Astrocyte (in vitro differentiated cells and primary cell): Measurements from ENCODE around the gene C9orf43. TPM values are rescaled to one million over a fixed set of nuclear protein-coding genes. Genes with fewer than 3 reads are reported as not detected.
"Not testable (repeated sequence)": the region's sequence is repeated elsewhere in the genome, so short reads cannot be mapped to it uniquely, and the experiment has no call there.

ENCODE experiments used
- DNase-seq: peaks from one replicate; pipeline ENCODE4 v3.0.0-alpha.2; 2010; ENCODE audit warnings: low read depth
- FAIRE-seq: peaks from 2 replicates; lab custom pipeline; 2011; peaks lifted over from hg19 to GRCh38; lab: Jason Lieb, UNC
- H2AFZ ChIP-seq: 2 replicates; pipeline ENCODE4 v1.6.0; 2012; ENCODE audit warnings: low read depth, low read length, inconsistent platforms
- H3K27ac ChIP-seq: 2 replicates; pipeline ENCODE4 v1.5.1; 2011; ENCODE audit warnings: low read depth, low read length, inconsistent platforms
- H3K27me3 ChIP-seq: 2 replicates; pipeline ENCODE4 v1.6.0; 2011; ENCODE audit warnings: low read length, inconsistent platforms; ENCODE audit not compliant: insufficient read depth
- H3K36me3 ChIP-seq: 2 replicates; pipeline ENCODE4 v1.5.1; 2011; ENCODE audit warnings: low read length, inconsistent platforms; ENCODE audit not compliant: insufficient read depth
- H3K4me1 ChIP-seq: 2 replicates; pipeline ENCODE4 v1.5.1; 2011; ENCODE audit warnings: low read length, inconsistent platforms; ENCODE audit not compliant: insufficient read depth
- H3K4me2 ChIP-seq: 2 replicates; pipeline ENCODE4 v1.6.0; 2012; ENCODE audit warnings: low read length, inconsistent platforms
- H3K4me3 ChIP-seq: 2 replicates; pipeline ENCODE4 v1.5.1; 2011; ENCODE audit warnings: low read depth, mild to moderate bottlenecking, low read length, inconsistent platforms; ENCODE audit not compliant: insufficient read depth
- H3K79me2 ChIP-seq: 2 replicates; pipeline ENCODE4 v1.6.0; 2012; ENCODE audit warnings: mild to moderate bottlenecking, low read length, inconsistent platforms; ENCODE audit not compliant: insufficient read depth
- H3K9ac ChIP-seq: 2 replicates; pipeline ENCODE4 v1.6.0; 2012; ENCODE audit warnings: mild to moderate bottlenecking, low read length, inconsistent platforms
- H3K9me3 ChIP-seq: 2 replicates; pipeline ENCODE4 v1.5.1; 2012; ENCODE audit warnings: low read depth, mild to moderate bottlenecking, low read length, inconsistent platforms; ENCODE audit not compliant: insufficient read depth
- H4K20me1 ChIP-seq: 2 replicates; pipeline ENCODE4 v1.6.0; 2012; ENCODE audit warnings: low read length, inconsistent platforms; ENCODE audit not compliant: insufficient read depth
- H3K27ac Mint-ChIP-seq: one replicate; pipeline ENCODE4 v1.8.0; 2021; ENCODE audit warnings: mild to moderate bottlenecking, mixed read lengths; ENCODE audit not compliant: unreplicated experiment
- H3K27me3 Mint-ChIP-seq: one replicate; pipeline ENCODE4 v1.8.0; 2021; ENCODE audit warnings: low read depth, mixed read lengths; ENCODE audit not compliant: unreplicated experiment
- H3K36me3 Mint-ChIP-seq: one replicate; pipeline ENCODE4 v1.8.0; 2021; ENCODE audit warnings: low read depth, mixed read lengths; ENCODE audit not compliant: unreplicated experiment
- H3K4me1 Mint-ChIP-seq: one replicate; pipeline ENCODE4 v1.8.0; 2021; ENCODE audit warnings: low read depth, mixed read lengths; ENCODE audit not compliant: unreplicated experiment
- H3K4me3 Mint-ChIP-seq: one replicate; pipeline ENCODE4 v1.8.0; 2021; ENCODE audit warnings: mild to moderate bottlenecking, moderate library complexity, mixed read lengths; ENCODE audit not compliant: unreplicated experiment
- H3K9me3 Mint-ChIP-seq: one replicate; pipeline ENCODE4 v1.8.0; 2021; ENCODE audit warnings: mild to moderate bottlenecking, mixed read lengths; ENCODE audit not compliant: unreplicated experiment
- CTCF ChIP-seq: IDR thresholded peaks from 2 replicates; pipeline ENCODE4 v1.5.1; 2011; ENCODE audit warnings: low read depth, mild to moderate bottlenecking, inconsistent platforms, low read length, moderate library complexity; ENCODE audit not compliant: insufficient read depth
- EZH2 ChIP-seq: IDR thresholded peaks from 2 replicates; pipeline ENCODE4 v1.6.1; 2012; ENCODE audit warnings: mild to moderate bottlenecking, low read length, inconsistent platforms; ENCODE audit not compliant: insufficient read depth
- total RNA-seq: library from RNA; stranded (reverse); gene quantifications from 2 replicates; pipeline ENCODE4 v1.2.1, GENCODE V29; 2021

The C9orf43 gene
- total RNA-seq, 1 donor from 2014 or later, result 0.66 TPM

DNA sequence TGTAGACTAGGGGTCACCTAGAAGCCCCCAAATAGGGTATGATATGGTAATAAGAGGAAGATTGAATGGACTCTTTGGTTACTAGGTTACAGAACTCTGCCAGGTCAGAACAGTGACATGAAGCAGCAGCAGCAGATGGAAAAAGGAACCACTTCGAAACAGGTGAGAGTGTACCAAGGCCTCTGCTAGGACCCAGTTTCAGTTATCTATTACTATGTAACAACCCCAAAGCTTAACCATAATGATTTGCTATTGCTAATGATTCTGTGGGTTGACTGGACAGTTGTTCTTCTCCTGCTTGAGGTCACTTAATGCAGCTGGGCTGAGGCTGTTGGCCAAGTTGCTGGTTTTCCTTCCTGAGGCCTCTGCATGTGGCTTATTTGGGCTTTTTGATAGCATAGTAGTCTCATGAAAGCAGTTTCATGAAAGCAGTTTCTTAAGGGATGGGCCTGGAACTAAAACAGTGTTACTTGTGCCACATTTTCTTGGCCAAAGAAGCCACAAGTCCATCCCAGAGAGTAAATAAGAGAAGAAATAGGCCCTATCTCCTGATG is 17.6 kb downstream of the C9orf43 start:
- no peaks in the 10 kb centered on the region for H3K36me3 ChIP-seq
- no peak for DNase-seq
- no peak overlapping the region for H3K9ac ChIP-seq
- FAIRE-seq, result no peak
- H3K36me3 Mint-ChIP-seq, result no peaks in the 10 kb centered on the region
- peaks cover 45% of the 10 kb centered on the region for H3K27me3 Mint-ChIP-seq
- no peak overlapping the region for H3K4me3 Mint-ChIP-seq
- no peaks in the 10 kb centered on the region for H3K9me3 ChIP-seq
- H3K4me2 ChIP-seq, result no peak overlapping the region
- H3K79me2 ChIP-seq, result no peaks in the 10 kb centered on the region
- H3K4me1 Mint-ChIP-seq, result peaks cover 2% of the 10 kb centered on the region
- H3K4me3 ChIP-seq, result no peak overlapping the region
- no peaks in the 10 kb centered on the region for H3K9me3 Mint-ChIP-seq
- no peaks in the 10 kb centered on the region for H4K20me1 ChIP-seq
- TF ChIP-seq EZH2, result no peak
- TF ChIP-seq CTCF, result no peak
- H3K4me1 ChIP-seq, result no peaks in the 10 kb centered on the region
- H3K27ac Mint-ChIP-seq, result no peak overlapping the region
- no peak overlapping the region for H3K27ac ChIP-seq
- H2AFZ ChIP-seq, result no peak overlapping the region
- peaks cover 10% of the 10 kb centered on the region for H3K27me3 ChIP-seq

DNA sequence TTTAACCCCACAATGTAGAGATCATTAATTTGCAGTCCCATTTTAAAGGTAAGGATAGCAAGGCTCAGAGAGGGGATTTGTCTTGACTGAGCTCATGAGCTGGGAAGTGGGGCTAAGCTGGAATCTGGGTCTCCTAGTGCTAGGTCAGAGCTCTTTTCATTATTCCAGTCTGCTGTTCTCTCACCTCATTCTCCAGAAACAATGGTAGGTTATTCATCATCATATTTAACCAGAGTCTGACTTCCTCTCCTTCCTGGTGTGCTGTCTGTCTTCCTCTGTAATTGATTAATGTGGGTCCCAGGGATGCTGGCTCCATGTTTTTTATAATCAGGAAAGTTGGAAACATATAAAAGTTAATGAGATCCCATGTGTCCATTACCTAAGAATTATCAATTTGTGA is 20.6 kb downstream of the C9orf43 start:
- DNase-seq, result no peak
- no peak overlapping the region for H3K4me2 ChIP-seq
- H3K36me3 ChIP-seq, result no peaks in the 10 kb centered on the region
- no peak overlapping the region for H2AFZ ChIP-seq
- no peak overlapping the region for H3K4me3 ChIP-seq
- no peak overlapping the region for H3K27ac ChIP-seq
- TF ChIP-seq CTCF, result no peak
- no peak for TF ChIP-seq EZH2
- no peaks in the 10 kb centered on the region for H3K4me1 Mint-ChIP-seq
- no peaks in the 10 kb centered on the region for H3K9me3 ChIP-seq
- H3K9ac ChIP-seq, result no peak overlapping the region
- peaks cover 28% of the 10 kb centered on the region for H3K27me3 Mint-ChIP-seq
- H3K9me3 Mint-ChIP-seq, result no peaks in the 10 kb centered on the region
- H3K4me1 ChIP-seq, result no peaks in the 10 kb centered on the region
- H3K36me3 Mint-ChIP-seq, result peaks cover 1% of the 10 kb centered on the region
- H3K27ac Mint-ChIP-seq, result no peak overlapping the region
- peaks cover 2% of the 10 kb centered on the region for H3K27me3 ChIP-seq
- FAIRE-seq, result no peak
- H4K20me1 ChIP-seq, result no peaks in the 10 kb centered on the region
- H3K4me3 Mint-ChIP-seq, result no peak overlapping the region
- no peaks in the 10 kb centered on the region for H3K79me2 ChIP-seq

GRCh38 chr9:113436728-113437515 is 26.4 kb downstream of the C9orf43 start:
- Histone ChIP-seq H3K9ac (no peak overlapping the region), H3K79me2 (no peaks in the 10 kb centered on the region), H3K4me1 (no peaks in the 10 kb centered on the region), H3K27me3 (no peaks in the 10 kb centered on the region), H3K4me3 (no peak overlapping the region), H3K4me2 (no peak overlapping the region), H3K36me3 (no peaks in the 10 kb centered on the region), H4K20me1 (no peaks in the 10 kb centered on the region), H3K27ac (no peak overlapping the region), H2AFZ (no peak overlapping the region), H3K9me3 (no peaks in the 10 kb centered on the region)
- H3K27ac Mint-ChIP-seq, result no peak overlapping the region
- no peak overlapping the region for H3K4me3 Mint-ChIP-seq
- peaks cover 1% of the 10 kb centered on the region for H3K36me3 Mint-ChIP-seq
- no peak for TF ChIP-seq CTCF
- TF ChIP-seq EZH2, result no peak
- FAIRE-seq (no peak), DNase-seq (peak; percentile 14)
- H3K27me3 Mint-ChIP-seq, result peaks cover 10% of the 10 kb centered on the region
- H3K9me3 Mint-ChIP-seq, result peaks cover 5% of the 10 kb centered on the region
- peaks cover 5% of the 10 kb centered on the region for H3K4me1 Mint-ChIP-seq

GRCh38 chr9:113437716-113438115 is 27.2 kb downstream of the C9orf43 start:
- not testable (repeated sequence) for H3K9me3 ChIP-seq, H3K36me3 Mint-ChIP-seq, H3K4me3 Mint-ChIP-seq, H3K79me2 ChIP-seq, H3K27me3 Mint-ChIP-seq, H3K4me3 ChIP-seq, DNase-seq, FAIRE-seq, H3K27me3 ChIP-seq, H3K4me1 Mint-ChIP-seq, H3K27ac Mint-ChIP-seq, H3K4me1 ChIP-seq, H3K4me2 ChIP-seq, H3K27ac ChIP-seq, H3K9me3 Mint-ChIP-seq, H3K36me3 ChIP-seq, H3K9ac ChIP-seq, H2AFZ ChIP-seq, H4K20me1 ChIP-seq
